SKM-1 (cell line): ENCODE results near the gene LTK.
"Not testable (repeated sequence)": the region's sequence is repeated elsewhere in the genome, so short reads cannot be mapped to it uniquely, and the experiment has no call there.

ENCODE experiments used
- DNase-seq: peaks from one replicate; lab custom pipeline; 2025; ENCODE audit not compliant: unreplicated experiment; lab: John Stamatoyannopoulos, UW

The LTK gene

DNA sequence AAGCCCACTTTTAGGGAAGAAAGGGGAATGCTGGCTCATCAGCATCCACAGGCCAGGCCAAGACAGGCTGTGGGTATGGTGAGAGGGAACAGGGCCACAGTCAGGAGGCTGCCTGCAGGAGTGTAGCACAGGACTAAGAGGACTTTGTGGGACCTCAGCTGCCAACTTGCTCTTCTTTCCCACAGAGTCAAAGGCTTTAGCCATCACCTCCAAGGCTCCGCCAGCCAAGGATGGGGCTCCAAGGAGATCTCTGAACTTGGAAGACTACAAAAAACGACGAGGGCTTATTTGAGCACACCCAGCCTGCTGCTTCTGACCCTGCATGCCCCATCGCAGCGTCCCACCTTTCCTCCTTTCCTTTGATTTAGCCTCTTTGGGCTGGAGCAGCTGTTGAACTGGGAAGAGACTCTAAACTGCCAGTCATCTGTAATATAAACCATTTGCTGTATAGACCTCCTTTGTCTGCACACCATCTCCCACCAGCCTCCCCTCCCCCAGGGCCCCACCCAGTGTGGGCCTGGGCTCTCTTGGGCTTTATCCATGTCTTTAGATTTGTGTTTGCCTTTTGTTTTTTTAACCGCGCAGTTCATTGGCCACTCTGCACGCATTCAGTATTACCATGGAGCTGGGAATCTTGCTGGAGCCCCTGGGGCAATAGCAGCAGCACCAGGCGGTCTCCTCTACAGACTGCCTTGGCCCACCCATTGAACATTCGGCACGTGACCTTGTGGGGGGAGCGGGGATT lies 33.1 kb downstream of the LTK start:
- DNase-seq = no peak

DNA sequence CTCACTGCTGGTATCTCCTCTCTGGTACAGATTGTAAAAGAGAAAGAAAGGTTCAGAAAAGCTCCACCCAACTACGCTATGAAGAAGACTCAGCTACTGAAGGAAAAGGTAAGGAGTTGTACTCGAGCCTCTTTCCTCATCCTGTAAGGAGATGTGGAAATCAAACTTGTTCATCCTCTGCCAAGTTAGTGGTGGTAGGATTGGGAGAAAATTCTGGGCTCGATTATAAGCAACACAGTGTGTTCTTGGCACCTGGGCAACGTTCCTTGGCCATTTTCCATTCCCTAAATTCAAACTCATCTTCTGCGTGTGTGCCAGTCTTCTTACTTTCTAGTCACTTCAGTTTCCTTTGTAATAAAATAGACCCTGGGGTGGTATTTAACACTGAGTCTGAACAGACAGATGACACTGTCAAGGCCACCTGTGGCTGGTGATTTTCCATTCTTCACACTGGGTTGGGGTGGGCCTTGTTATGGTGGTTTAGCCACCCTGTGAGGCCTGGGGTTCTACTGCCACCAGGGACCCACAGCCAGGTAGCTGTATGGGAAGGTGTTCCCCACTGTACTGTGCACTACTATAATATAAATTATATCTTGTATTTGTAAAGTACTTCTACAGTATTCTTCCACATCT lies 37.1 kb downstream of the LTK start:
- no peak for DNase-seq

DNA sequence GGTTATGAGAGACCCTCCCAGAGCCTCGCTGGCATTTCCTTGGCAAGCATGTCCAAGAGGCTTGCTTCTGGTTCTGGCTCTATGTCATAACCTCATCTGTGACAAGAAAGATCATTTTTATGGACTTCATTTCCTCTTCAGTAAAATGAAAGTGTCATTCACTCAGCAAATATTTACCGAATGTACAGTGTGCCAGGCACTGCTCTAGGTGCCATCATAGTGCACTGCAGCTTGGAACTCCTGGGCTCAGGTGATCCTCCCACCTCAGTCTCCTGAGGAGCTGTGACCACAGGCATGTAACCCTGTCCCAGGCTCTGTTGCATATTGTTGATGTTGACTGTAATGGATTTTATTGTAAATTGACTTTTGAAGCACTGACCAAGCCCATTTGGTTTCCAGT lies 38.7 kb downstream of the LTK start:
- DNase-seq = no peak

DNA sequence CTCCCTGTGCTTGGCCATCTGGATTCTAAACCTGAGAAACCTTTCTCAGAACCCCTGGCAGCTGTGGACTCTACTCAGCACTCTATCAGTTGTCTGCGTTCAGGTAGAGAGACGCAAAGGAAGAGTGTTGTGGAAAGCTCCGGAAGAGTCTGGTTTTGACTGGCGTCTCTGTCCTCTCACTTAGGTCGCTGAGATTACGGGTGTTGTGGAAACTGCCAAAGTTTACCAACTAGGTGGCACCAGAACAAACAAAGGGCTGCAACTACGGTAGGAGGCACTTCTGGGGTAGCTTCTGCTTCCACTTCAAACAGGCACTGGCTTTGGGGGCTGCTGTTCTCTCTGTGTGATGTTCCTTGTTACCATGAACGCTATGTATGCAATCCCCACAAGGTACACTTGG lies 39.2 kb downstream of the LTK start:
- no peak for DNase-seq

DNA sequence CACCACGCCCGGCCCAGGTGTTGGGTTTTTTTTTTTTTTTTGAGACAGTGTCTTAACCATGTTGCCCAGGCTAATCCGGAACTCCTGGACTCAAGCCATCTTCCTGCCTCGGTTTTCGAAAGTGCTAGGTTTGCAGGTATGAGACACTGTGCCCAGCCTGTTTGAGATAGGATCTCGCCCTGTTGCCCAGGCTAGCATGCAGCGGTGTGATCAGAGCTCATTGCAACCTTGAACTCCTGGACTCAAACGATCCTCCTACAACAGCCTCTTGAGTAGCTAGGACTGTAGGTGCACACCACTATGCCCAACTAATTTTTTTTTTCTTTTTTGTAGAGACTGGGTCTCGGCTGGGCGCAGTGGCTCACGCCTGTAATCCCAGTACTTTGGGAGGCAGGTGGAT lies 40.2 kb downstream of the LTK start:
- no peak for DNase-seq

DNA sequence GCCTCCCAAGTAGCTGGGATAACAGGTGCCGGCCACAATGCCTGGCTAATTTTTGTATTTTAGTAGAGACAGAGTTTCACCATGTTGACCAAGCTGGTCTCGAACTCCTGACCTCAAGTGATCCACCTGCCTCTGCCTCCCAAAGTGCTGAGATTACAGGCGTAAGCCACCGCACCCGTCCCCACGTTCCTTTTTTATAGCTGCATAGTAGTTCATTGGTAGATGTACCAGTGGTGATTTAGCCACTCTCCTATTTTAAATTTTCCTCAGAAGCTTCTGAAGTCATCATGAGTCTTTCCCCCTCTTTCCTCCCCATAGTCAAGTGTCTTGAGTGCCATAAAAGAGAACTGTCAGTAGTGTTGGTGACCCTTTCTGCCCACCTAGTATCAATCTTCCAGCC lies 44.0 kb downstream of the LTK start:
- DNase-seq = not testable (repeated sequence)

DNA sequence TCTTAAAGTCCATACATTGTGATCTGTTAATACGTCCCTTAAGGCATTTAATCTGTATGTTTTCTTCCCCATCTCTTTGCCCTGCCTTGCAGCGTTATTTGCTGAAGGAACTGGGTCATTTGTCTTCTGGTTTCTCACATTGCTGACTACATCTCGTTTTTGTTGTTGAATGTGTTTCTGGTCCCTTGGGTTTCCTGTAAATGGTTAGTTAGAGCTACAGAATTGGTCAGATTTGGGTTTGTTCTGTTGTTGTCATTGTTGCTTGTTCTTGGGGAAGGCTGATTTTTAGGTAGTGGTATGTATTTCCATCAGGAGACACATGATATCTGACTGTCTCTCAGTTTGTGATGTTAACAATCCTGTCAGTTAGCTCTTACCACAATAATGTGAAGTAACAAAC lies 46.9 kb downstream of the LTK start:
- no peak for DNase-seq

DNA sequence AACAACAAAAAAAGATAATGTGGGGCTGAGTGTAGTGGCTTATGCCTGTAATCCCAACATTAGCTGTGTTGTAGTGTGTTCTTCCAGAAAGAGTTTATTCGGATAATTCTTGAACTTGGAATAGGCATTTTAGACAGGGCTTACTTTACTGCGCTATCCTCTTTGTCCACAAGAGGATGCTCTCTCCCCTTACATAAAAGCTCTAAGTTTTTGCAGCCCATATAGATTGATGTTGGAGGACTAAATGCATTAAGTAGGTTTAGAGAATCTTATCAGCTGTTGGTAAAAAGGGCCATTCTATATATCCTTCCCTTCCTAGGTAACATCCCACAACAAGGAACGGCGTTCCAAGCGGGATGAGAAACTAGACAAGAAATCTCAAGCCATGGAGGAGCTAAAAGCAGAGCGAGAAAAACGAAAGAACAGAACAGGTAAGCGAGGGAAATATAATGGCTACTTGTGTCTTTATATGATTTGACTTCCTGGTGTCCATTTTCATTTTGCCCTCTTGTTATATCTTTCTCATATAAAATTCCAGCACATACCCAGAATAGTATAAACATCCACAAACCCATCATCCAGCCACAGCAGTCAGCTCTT lies 47.7 kb downstream of the LTK start:
- peak; percentile 53 for DNase-seq

DNA sequence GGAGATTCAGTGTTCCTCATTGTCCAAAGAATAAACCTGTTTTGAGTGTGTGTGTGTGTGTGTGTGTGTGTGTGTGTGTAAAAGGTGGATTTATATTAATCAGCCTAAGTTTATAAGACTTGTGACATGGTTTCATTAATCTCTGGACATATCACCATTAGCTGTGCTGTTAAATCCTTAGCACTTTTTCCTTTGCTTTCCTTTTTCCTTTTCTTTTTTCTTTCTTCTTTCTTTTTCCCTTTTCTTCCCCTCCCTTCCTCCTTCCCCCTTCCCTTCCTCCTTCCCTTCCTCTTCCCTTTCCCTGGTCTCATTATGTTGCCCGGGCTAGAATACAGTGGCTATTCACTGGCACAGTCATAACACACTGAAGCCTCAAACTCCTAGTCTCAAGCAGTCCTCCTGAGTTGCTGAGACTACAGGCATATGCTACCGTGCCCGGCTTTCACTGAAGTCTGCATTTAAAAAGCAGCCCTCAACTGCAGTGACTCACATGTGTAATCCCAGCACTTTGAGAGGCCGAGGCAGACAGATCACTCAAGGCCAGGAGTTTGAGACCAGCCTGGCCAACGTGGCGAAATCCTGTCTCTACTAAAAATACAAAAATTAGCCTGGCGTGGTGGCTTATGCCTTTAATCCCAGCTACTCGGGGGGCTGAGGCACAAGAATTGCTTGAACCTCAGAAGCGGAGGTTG lies 48.6 kb downstream of the LTK start:
- DNase-seq = no peak

DNA sequence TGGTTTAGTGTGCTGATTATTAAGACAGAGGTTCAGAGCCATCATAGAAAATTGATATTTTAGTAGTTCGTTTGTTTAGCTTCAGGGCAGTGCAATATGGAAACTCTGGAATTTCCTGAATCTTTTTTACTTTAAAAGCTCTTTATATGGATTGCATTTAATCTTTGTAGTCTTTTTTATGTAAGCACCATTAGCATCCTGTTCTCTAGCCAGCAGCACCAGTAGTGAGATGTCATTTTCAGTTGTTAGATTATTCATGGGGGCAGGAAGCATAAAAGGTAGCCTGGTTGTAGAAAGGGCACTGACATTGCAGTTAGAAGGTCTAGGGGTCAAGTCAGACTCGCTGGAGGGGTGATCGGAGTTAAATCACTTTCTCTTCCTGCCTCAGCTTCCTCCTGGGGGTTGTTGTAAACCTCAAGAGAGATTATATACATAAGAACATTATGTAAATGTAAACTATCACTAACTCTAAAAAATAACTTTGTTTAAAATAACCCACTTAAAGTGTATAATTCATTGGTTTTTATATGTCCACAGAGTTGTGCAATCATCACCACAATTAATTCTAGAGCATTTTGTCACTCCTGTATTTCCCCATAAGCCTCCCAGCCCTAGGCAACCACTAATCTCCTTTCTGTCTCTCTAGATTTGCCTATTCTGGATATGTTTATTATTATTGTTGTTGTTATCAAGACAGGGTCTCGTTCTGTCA lies 51.4 kb downstream of the LTK start:
- no peak for DNase-seq
